MM.1S (cell line): Measurements from ENCODE around the gene VSX2.

Experiments used
- DNase-seq: peaks from one replicate; pipeline ENCODE4 v3.0.0-alpha.2; 2015
- H2AFZ ChIP-seq: fragments of 300-600 bp; sonication (generic); 2 replicates; pipeline ENCODE4 v1.6.0; 2016; ENCODE audit warnings: antibody characterized with exemption, low read length
- H3F3A ChIP-seq: fragments of 300-600 bp; sonication (generic); 2 replicates; pipeline ENCODE4 v1.6.1; 2016; ENCODE audit warnings: mild to moderate bottlenecking, antibody characterized with exemption, low read length, moderate library complexity, mixed read lengths; ENCODE audit not compliant: insufficient read depth
- H3K27ac ChIP-seq: fragments of 300-600 bp; sonication (generic); 2 replicates; pipeline ENCODE4 v1.5.1; 2016; ENCODE audit warnings: mild to moderate bottlenecking, low read length
- H3K27me3 ChIP-seq: fragments of 300-600 bp; sonication (generic); replicated peaks from 2 replicates; pipeline ENCODE4 v1.6.0; 2016; ENCODE audit warnings: low read length; ENCODE audit not compliant: insufficient read depth
- H3K36me3 ChIP-seq: fragments of 300-600 bp; sonication (generic); replicated peaks from 2 replicates; pipeline ENCODE4 v1.6.1; 2016; ENCODE audit warnings: mild to moderate bottlenecking, low read length, mixed read lengths; ENCODE audit not compliant: insufficient read depth
- H3K4me1 ChIP-seq: fragments of 300-600 bp; sonication (generic); 2 replicates; pipeline ENCODE4 v1.6.1; 2016; ENCODE audit warnings: low read length, mixed read lengths
- H3K4me2 ChIP-seq: fragments of 300-600 bp; sonication (generic); 2 replicates; pipeline ENCODE4 v1.6.0; 2016; ENCODE audit warnings: low read depth, low read length
- H3K4me3 ChIP-seq: fragments of 300-600 bp; sonication (generic); 2 replicates; pipeline ENCODE4 v1.5.1; 2016; ENCODE audit warnings: low read length, mixed read lengths
- H3K79me2 ChIP-seq: fragments of 300-600 bp; sonication (generic); 2 replicates; pipeline ENCODE4 v1.6.1; 2016; ENCODE audit warnings: mixed run types, low read length, mixed read lengths
- H3K9ac ChIP-seq: fragments of 300-600 bp; sonication (generic); 2 replicates; pipeline ENCODE4 v1.6.1; 2016; ENCODE audit warnings: low read length, mixed read lengths
- H3K9me2 ChIP-seq: fragments of 300-600 bp; sonication (generic); replicated peaks from 2 replicates; pipeline ENCODE4 v1.6.1; 2016; ENCODE audit warnings: mild to moderate bottlenecking, low read length, mixed read lengths; ENCODE audit not compliant: insufficient read depth
- H3K9me3 ChIP-seq: fragments of 300-600 bp; sonication (generic); replicated peaks from 2 replicates; pipeline ENCODE4 v1.6.1; 2016; ENCODE audit warnings: mild to moderate bottlenecking, low read length, mixed read lengths; ENCODE audit not compliant: insufficient read depth
- H4K20me1 ChIP-seq: fragments of 300-600 bp; sonication (generic); 2 replicates; pipeline ENCODE4 v1.6.1; 2016; ENCODE audit warnings: mild to moderate bottlenecking, low read length, moderate library complexity, mixed read lengths; ENCODE audit not compliant: insufficient read depth
- EZH2 ChIP-seq: fragments of 300-600 bp; sonication (generic); optimal IDR thresholded peaks from 2 replicates; pipeline ENCODE3; 2017; ENCODE audit warnings: low read depth, mild to moderate bottlenecking, antibody characterized with exemption, low read length, mixed read lengths
- EZH2phosphoT487 ChIP-seq: fragments of 300-600 bp; sonication (generic); IDR thresholded peaks from 2 replicates; pipeline ENCODE4 v1.6.1; 2018; ENCODE audit warnings: antibody characterized with exemption, low read length
- TF ChIP-seq, protein P1 (sequence below): fragments of 300-600 bp; sonication (generic); IDR thresholded peaks from 2 replicates; pipeline ENCODE4 v1.5.1; 2016; ENCODE audit warnings: antibody characterized with exemption, low read length, mixed read lengths

Gene VSX2

DNA sequence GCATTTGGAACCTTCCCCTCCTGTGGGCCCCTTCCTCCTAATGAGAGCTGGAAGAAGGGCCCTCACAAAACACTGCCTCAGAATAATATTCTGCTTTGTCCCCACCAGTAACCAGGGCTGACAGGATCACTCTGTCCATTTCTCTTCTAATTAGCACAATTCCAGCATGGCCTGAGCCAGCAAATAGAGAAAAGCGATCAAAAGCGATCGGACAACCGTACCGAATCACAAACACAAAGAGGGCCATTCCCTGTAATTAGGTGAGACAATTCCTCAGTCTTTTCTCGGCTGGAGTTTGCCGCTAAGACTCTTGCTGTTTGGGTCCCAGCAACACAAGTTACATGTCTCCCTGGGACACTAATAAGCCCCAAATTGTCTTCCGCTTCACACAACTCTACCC lies 35.6 kb upstream of the VSX2 start:
- Histone ChIP-seq H3F3A (no peaks in the 10 kb centered on the region), H3K79me2 (no peaks in the 10 kb centered on the region), H3K4me1 (no peaks in the 10 kb centered on the region), H3K4me3 (no peak overlapping the region), H3K27me3 (no peaks in the 10 kb centered on the region), H3K36me3 (no peaks in the 10 kb centered on the region), H3K9me3 (no peaks in the 10 kb centered on the region), H2AFZ (no peak overlapping the region), H3K9me2 (no peaks in the 10 kb centered on the region), H3K27ac (no peak overlapping the region), H4K20me1 (no peaks in the 10 kb centered on the region), H3K9ac (no peak overlapping the region), H3K4me2 (no peak overlapping the region)
- TF ChIP-seq EZH2 = no peak
- TF ChIP-seq, protein P1, sequence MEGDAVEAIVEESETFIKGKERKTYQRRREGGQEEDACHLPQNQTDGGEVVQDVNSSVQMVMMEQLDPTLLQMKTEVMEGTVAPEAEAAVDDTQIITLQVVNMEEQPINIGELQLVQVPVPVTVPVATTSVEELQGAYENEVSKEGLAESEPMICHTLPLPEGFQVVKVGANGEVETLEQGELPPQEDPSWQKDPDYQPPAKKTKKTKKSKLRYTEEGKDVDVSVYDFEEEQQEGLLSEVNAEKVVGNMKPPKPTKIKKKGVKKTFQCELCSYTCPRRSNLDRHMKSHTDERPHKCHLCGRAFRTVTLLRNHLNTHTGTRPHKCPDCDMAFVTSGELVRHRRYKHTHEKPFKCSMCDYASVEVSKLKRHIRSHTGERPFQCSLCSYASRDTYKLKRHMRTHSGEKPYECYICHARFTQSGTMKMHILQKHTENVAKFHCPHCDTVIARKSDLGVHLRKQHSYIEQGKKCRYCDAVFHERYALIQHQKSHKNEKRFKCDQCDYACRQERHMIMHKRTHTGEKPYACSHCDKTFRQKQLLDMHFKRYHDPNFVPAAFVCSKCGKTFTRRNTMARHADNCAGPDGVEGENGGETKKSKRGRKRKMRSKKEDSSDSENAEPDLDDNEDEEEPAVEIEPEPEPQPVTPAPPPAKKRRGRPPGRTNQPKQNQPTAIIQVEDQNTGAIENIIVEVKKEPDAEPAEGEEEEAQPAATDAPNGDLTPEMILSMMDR = no peak
- TF ChIP-seq EZH2phosphoT487 = no peak
- DNase-seq = no peak

DNA sequence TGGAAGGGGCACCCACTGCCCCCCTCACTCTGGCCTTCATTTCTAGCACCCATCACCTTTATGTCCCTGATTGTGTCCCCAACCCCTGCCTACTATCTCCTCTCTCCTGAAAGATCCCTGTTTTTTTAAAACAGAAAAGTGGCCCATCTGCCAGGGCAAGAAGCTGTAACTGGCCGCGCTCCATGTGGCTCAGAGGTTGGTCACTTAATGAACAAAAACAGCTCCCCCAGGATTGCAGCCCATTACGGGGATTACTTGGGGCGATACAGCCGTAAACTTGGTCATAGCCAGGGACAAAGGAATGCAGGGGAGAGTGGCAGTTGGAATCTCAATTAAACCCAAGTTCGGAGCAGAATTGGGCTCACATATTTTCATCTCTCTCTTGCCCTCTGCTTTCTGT lies 34.8 kb upstream of the VSX2 start:
- no peak overlapping the region for H3K4me2 ChIP-seq
- no peaks in the 10 kb centered on the region for H3K79me2 ChIP-seq
- H3K36me3 ChIP-seq = no peaks in the 10 kb centered on the region
- H3K4me1 ChIP-seq = no peaks in the 10 kb centered on the region
- DNase-seq = no peak
- no peak overlapping the region for H2AFZ ChIP-seq
- H4K20me1 ChIP-seq = no peaks in the 10 kb centered on the region
- H3K27me3 ChIP-seq = no peaks in the 10 kb centered on the region
- no peak for TF ChIP-seq EZH2phosphoT487
- TF ChIP-seq, protein P1 = no peak
- TF ChIP-seq EZH2 = no peak
- H3K27ac ChIP-seq = no peak overlapping the region
- no peaks in the 10 kb centered on the region for H3K9me3 ChIP-seq
- no peak overlapping the region for H3K9ac ChIP-seq
- no peak overlapping the region for H3K4me3 ChIP-seq
- no peaks in the 10 kb centered on the region for H3K9me2 ChIP-seq
- no peaks in the 10 kb centered on the region for H3F3A ChIP-seq

DNA sequence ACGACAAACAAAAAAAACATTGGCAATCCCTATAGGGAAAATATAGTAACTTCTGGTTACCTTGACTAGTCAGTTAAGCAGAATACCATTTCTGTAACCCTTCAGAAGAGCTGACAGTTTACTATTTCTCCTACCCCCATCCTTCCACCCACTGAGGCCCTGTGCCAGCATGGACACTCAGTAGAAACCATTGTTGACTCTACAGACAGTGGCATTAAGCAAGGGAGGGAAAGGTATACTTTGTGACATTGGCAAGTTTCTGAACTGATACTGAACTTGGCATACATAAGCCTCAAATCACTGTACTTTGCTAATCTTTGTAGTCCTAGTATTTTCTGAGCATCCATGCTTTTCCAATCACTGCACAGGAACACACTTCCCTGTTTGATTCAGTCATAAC lies 33.4 kb upstream of the VSX2 start:
- TF ChIP-seq EZH2phosphoT487 = no peak
- no peak for TF ChIP-seq EZH2
- TF ChIP-seq, protein P1 = no peak
- Histone ChIP-seq H4K20me1 (no peaks in the 10 kb centered on the region), H3K9ac (no peak overlapping the region)

More for the DNA sequence above, 33.4 kb upstream of the VSX2 start:
- no peaks in the 10 kb centered on the region for H3K27me3 ChIP-seq
- no peaks in the 10 kb centered on the region for H3K9me3 ChIP-seq
- no peaks in the 10 kb centered on the region for H3K36me3 ChIP-seq
- H3K4me2 ChIP-seq = no peak overlapping the region
- H3K27ac ChIP-seq = no peak overlapping the region
- H3K4me1 ChIP-seq = no peaks in the 10 kb centered on the region
- H3F3A ChIP-seq = no peaks in the 10 kb centered on the region
- no peak for DNase-seq
- H3K79me2 ChIP-seq = no peaks in the 10 kb centered on the region
- no peak overlapping the region for H2AFZ ChIP-seq
- H3K9me2 ChIP-seq = no peaks in the 10 kb centered on the region
- H3K4me3 ChIP-seq = no peak overlapping the region
